Right lobe of liver (tissue), 6 donors: Measurements from ENCODE around the gene ZNF408. TPM values are rescaled to one million over a fixed set of nuclear protein-coding genes. Genes with fewer than 3 reads are reported as not detected.
A peak's percentile ranks its signal among the peaks of the same experiment; 100 is the strongest.

Source experiments
- ATAC-seq, 4 donors: fragments of 200-7000 bp; cut with Tn5 transposase; one replicate each; pipeline ENCODE4 v1.9.1; 2020; ENCODE audit warnings: mild to moderate bottlenecking in 4 of 4, moderate library complexity in 4 of 4
- DNase-seq, 3 donors: peaks; one replicate each; pipeline ENCODE4 v3.0.0-alpha.2; 2020
- H3K27ac ChIP-seq, 3 donors: fragments of 200-600 bp; one replicate each; pipeline ENCODE4 v1.8.0; 2022
- H3K27me3 ChIP-seq, 2 donors: fragments of 200-600 bp; one replicate each; pipeline ENCODE4 v1.8.0; 2022
- H3K36me3 ChIP-seq, 4 donors: fragments of 200-600 bp; sonication (generic) in 1 of 4; one replicate each; pipeline versions ENCODE4 v1.5.1 to v1.8.0; 2017 to 2022; ENCODE audit warnings: control low read depth in 1 of 4
- H3K4me1 ChIP-seq, 4 donors: fragments of 200-600 bp; sonication (generic) in 1 of 4; one replicate each; pipeline versions ENCODE4 v1.5.1 to v1.8.0; 2017 to 2022; ENCODE audit warnings: control low read depth in 1 of 4
- H3K4me3 ChIP-seq, 3 donors: fragments of 200-600 bp; one replicate each; pipeline ENCODE4 v1.8.0; 2022
- H3K9me3 ChIP-seq, 4 donors: fragments of 200-600 bp; sonication (generic) in 1 of 4; one replicate each; pipeline versions ENCODE4 v1.5.1 to v1.8.0; 2017 to 2022; ENCODE audit warnings: control low read depth in 1 of 4
- POLR2A ChIP-seq: fragments of 450-650 bp; IDR thresholded peaks from one replicate; pipeline ENCODE4 v1.6.1; 2017; ENCODE audit warnings: antibody characterized with exemption, mild to moderate bottlenecking
- WGBS: methylation state at CpG from one replicate; pipeline ENCODE4 v1.1.6; 2018; ENCODE audit warnings: low coverage, low lambda C conversion rate; ENCODE audit not compliant: insufficient coverage; ENCODE audit errors: missing lambda C conversion rate; 5-methylcytosine and 5-hydroxymethylcytosine counted together
- intact Hi-C, 2 donors: fragments of 100-400 bp; cut with DNase I; formaldehyde crosslinking; loops; one replicate each; pipeline versions ENCODE4 v1.11.2 to v1.14.1; 2022
- total RNA-seq, 6 experiments: library from RNA; depleted of rRNA in 2 of 6; stranded (reverse); fragments of >200 nt in 2 of 6; fragmentation: NEBNext Ultra II Directional in 3 of 6; extraction: Animal tissue kit (Norgen Biotek cat#: 25700) in 3 of 6; gene quantifications; one replicate each; pipeline versions ENCODE4 v1.1.0 to v1.2.4, GENCODE V29; 2016 to 2023
- TF ChIP-seq, protein P1 (sequence below), 4 donors: fragments of 200-600 bp in 3 of 4; fragments of 450-650 bp in 1 of 4; IDR thresholded peaks; one replicate each; pipeline versions ENCODE4 v1.5.1 to v1.8.0; 2016 to 2022; ENCODE audit warnings: antibody characterized with exemption in 4 of 4, mild to moderate bottlenecking in 2 of 4
- donor health status: DM: no; HTN: yes; CAD: no.
- donor health status: DM: no; HTN: no; CAD: no.
- donor health status: DM: no; HTN: no; CAD: no.
- donor health status: DM: no; HTN: yes; CAD: no.
- donor health status: DM: no; HTN: yes; CAD: no.

Gene ZNF408
- total RNA-seq, 6 experiments from 2014 or later, result 4.0 to 16.3 (median 6.9) TPM

DNA sequence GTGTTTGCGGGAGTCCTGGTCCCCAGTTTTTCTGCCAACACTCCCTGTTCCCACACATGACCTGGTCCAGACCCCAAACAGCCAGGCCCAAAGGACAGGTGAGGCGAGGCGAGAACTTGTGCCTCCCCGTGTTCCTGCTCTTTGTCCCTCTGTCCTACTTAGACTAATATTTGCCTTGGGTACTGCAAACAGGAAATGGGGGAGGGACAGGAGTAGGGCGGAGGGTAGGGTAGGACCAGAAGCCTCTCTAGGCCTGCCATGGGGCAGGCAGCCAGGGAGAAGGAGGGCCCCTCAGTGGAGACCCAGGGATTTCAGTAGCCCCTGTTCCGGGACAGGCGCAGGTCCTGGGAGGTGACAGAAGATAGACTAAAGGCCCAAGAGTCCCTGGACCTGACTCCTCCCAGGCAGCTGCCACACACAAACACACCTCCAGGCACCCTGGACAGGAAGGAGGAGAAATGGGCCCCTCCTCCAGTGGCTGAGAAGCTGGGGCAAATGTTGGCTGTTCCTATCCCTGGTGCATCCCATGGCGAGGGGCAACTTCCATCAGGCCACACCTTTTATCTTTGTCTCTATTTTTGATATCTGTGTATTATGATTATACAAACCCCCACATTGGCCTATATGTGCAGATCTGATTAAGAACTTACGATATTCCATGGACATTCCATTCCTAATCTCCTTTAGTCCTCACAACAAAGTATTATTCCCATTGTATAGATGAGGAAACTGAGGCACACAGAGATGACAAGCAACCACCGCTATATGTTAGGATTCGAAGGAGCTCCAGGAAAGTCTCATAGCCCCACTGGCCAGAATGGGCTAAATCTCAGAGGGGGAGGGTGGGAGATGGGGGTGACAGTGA, 17.6 kb downstream of the ZNF408 start:
- H3K4me1 ChIP-seq, result peaks cover 0 to 61% (median 17%) of the 10 kb centered on the region in 4 donors
- 43% methylated on average over 9 of the region's 11 CpGs for WGBS
- TF ChIP-seq, protein P1, sequence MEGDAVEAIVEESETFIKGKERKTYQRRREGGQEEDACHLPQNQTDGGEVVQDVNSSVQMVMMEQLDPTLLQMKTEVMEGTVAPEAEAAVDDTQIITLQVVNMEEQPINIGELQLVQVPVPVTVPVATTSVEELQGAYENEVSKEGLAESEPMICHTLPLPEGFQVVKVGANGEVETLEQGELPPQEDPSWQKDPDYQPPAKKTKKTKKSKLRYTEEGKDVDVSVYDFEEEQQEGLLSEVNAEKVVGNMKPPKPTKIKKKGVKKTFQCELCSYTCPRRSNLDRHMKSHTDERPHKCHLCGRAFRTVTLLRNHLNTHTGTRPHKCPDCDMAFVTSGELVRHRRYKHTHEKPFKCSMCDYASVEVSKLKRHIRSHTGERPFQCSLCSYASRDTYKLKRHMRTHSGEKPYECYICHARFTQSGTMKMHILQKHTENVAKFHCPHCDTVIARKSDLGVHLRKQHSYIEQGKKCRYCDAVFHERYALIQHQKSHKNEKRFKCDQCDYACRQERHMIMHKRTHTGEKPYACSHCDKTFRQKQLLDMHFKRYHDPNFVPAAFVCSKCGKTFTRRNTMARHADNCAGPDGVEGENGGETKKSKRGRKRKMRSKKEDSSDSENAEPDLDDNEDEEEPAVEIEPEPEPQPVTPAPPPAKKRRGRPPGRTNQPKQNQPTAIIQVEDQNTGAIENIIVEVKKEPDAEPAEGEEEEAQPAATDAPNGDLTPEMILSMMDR (IDR thresholded peaks at IDR 0.05), result no peak
- peak; percentile 45 for TF ChIP-seq POLR2A

DNA sequence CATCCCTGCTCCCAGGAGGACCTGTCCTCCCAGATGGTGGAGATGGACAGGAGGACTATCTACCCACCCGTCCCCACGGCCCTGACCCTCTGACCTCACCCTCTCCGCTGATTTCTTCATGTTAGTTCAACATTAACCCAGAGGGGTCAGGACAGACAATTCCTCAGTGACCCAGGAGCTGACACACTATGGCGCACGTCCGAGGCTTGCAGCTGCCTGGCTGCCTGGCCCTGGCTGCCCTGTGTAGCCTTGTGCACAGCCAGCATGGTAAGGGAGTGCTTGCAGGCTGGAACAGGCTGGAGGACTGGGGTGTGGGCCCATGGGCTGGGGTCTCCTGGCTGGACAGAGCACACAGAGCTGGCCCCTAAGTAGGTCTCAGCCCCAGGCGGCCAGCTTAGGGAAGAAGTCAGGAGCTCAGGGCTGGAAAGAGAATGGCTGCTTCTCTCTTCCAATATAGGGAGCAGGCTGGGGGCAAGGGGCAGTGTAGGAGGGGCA, 18.3 kb downstream of the ZNF408 start, which contains the start of gene F2:
TSS of gene F2 (plus strand) at position 166 of the 495 bp plus-strand sequence. CDS start at position 189, 23 bp downstream.
- intact Hi-C loops, result no loop called here
- ATAC-seq (peak; percentile 73 to 80 (median 76)), DNase-seq (peak; percentile 82 to 93 (median 89))
- peak within 1 kb of the TSS; percentile 63 to 94 (median 81) for H3K27ac ChIP-seq
- peak; percentile 92 for TF ChIP-seq POLR2A
- TF ChIP-seq, protein P1 (IDR thresholded peaks at IDR 0.05), result no peak
- H3K4me3 ChIP-seq, result peak within 1 kb of the TSS; percentile 51 to 88 (median 87)
- peaks cover 0 to 60% (median 20%) of the 10 kb centered on the region in 4 donors for H3K4me1 ChIP-seq
- WGBS, result 42% methylated on average over 2 of the region's 7 CpGs
- peaks cover 0 to 22% (median 9%) of the 10 kb centered on the region in 4 donors for H3K36me3 ChIP-seq
- no peaks in the 10 kb centered on the region for H3K27me3 ChIP-seq
- H3K9me3 ChIP-seq, result no peaks in the 10 kb centered on the region

More for the DNA sequence above, 17.6 kb downstream of the ZNF408 start:
- Histone ChIP-seq H3K36me3 (peaks cover 0 to 16% (median 5%) of the 10 kb centered on the region in 4 donors), H3K27me3 (no peaks in the 10 kb centered on the region), H3K9me3 (no peaks in the 10 kb centered on the region), H3K4me3 (peak overlapping the region in 2 of 3 donors; percentile 87 to 88), H3K27ac (peak overlapping the region; percentile 41 to 94 (median 63))
- ATAC-seq (peak; percentile 74 to 91 (median 82)), DNase-seq (peak; percentile 91 to 98 (median 97))
- intact Hi-C loops, result no loop called here

DNA sequence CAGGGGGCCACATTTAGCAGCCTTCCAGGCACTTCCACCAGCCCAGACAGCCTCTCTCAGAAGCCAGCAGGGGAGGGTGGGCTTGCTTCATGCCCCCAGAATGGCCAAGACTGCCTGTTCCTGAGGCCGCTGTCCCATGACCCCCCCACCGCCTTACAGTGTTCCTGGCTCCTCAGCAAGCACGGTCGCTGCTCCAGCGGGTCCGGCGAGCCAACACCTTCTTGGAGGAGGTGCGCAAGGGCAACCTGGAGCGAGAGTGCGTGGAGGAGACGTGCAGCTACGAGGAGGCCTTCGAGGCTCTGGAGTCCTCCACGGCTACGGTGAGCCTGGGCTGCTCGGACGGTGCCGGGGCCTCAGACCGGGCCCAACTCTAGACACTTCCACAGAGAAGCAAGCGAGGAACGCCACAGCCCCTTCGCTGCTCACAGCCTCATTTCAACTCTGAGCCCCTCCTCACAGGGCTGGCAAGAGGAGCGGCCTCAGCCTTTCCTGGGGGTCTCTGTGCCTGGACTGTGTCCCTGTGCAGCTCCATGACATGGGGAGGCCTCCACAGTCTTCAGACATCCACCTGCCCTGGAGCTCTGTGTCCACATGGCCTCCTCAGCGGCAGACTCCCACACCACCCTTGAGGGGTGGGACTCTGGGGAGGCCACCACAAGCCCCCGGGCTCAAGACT, 18.9 kb downstream of the ZNF408 start:
- WGBS, result 46% methylated on average over 9 of the region's 25 CpGs
- intact Hi-C loops, result no loop called here
- peaks cover 0 to 27% (median 12%) of the 10 kb centered on the region in 4 donors for H3K36me3 ChIP-seq
- DNase-seq, result no peak
- peak overlapping the region; percentile 51 to 88 (median 87) for H3K4me3 ChIP-seq
- peak in 1 of 4 donors; percentile 2 for ATAC-seq
- peak overlapping the region; percentile 63 to 94 (median 81) for H3K27ac ChIP-seq
- peaks cover 0 to 60% (median 20%) of the 10 kb centered on the region in 4 donors for H3K4me1 ChIP-seq
- H3K9me3 ChIP-seq, result no peaks in the 10 kb centered on the region
- H3K27me3 ChIP-seq, result no peaks in the 10 kb centered on the region
- TF ChIP-seq, protein P1 (IDR thresholded peaks at IDR 0.05), result no peak
- TF ChIP-seq POLR2A, result no peak

DNA sequence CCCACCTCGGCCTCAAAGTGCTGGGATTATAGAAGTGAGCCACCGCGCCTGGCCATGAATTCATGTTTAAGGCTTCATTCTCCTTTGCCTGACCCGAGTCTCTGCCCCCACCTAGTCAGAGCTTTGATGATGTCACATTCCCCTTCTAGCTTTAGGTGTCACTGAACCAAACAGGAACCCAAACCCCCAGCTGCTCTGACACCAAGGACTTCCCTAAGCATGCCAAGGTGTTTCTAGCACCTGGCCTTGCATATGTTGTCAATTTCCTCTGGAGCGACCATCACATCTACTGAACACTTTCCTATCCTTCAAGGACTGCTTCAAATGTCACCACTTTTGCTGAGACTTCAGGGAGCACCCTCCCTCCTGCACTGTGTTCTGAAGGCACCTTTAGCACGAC, 20.5 kb downstream of the ZNF408 start:
- WGBS, result 27% methylated on average over 6 of the region's 6 CpGs

More for the DNA sequence above, 20.5 kb downstream of the ZNF408 start:
- no peak for TF ChIP-seq POLR2A
- TF ChIP-seq, protein P1 (IDR thresholded peaks at IDR 0.05), result no peak
- H3K9me3 ChIP-seq, result no peaks in the 10 kb centered on the region
- no peak for DNase-seq
- H3K4me1 ChIP-seq, result peaks cover 0 to 63% (median 19%) of the 10 kb centered on the region in 4 donors
- peaks cover 0 to 40% (median 21%) of the 10 kb centered on the region in 4 donors for H3K36me3 ChIP-seq
- H3K4me3 ChIP-seq, result peak overlapping the region; percentile 51 to 88 (median 87)
- peak overlapping the region in 2 of 3 donors; percentile 81 to 94 for H3K27ac ChIP-seq
- intact Hi-C loops, result no loop called here
- no peaks in the 10 kb centered on the region for H3K27me3 ChIP-seq
- no peak for ATAC-seq
